ENCODE data around the gene KRTAP10-12. TPM values are rescaled to one million over a fixed set of nuclear protein-coding genes. Genes with fewer than 3 reads are reported as not detected.

Gene KRTAP10-12
- total and polyA plus RNA-seq, 2 of the 13 experiments (the other 11 are each of a cell fraction or from before 2014, with no cell fraction given): not detected

DNA sequence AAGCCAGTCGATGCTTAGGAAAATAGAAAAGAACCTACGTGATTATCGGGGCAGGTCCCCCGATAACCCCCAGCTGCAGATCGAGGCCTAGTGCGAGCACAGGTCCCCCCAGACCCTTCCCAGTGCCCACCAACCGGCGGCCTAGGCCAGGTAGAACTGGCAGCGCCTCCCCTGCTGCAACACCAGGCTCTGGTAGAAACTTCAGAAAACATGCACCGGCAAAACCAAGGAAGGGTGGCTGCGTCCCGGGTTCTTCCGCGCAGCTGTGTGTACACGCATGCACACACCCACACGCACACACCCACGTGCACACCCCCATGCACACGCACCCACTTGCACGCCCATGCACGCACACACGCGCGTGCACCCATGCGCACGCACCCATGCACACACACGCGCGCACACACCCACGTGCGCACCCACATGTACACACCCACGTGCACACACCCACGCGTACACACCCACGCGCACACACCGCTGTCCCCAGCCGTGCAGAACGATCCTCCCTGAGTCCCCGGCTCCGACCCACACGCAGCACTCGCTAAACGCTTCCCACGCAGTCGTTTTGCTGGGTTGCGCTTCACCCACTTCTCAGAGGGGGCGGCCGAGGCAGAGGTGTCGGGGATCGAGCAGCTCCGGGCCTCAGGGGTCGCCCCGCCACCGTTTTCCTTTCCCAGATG is 9.2 kb downstream of the KRTAP10-12 start:
- no peak for DNase-seq (ENCODE audit: low spot score)
- FAIRE-seq: no peak
- no peaks in the 10 kb centered on the region for H4K20me1 ChIP-seq (ENCODE audit: insufficient read depth, low read length)
- no TSS peak for BruUV-seq (replicated peaks)
- 75% methylated on average over 46 of the region's 54 CpGs for WGBS (ENCODE audit: low lambda C conversion rate)
- ChIA-PET POLR2A (no interaction called here), CTCF (ENCODE audit: low intra/inter-chr PET ratio, low total read pairs) (no interaction called here)
- TF ChIP-seq, protein P1, sequence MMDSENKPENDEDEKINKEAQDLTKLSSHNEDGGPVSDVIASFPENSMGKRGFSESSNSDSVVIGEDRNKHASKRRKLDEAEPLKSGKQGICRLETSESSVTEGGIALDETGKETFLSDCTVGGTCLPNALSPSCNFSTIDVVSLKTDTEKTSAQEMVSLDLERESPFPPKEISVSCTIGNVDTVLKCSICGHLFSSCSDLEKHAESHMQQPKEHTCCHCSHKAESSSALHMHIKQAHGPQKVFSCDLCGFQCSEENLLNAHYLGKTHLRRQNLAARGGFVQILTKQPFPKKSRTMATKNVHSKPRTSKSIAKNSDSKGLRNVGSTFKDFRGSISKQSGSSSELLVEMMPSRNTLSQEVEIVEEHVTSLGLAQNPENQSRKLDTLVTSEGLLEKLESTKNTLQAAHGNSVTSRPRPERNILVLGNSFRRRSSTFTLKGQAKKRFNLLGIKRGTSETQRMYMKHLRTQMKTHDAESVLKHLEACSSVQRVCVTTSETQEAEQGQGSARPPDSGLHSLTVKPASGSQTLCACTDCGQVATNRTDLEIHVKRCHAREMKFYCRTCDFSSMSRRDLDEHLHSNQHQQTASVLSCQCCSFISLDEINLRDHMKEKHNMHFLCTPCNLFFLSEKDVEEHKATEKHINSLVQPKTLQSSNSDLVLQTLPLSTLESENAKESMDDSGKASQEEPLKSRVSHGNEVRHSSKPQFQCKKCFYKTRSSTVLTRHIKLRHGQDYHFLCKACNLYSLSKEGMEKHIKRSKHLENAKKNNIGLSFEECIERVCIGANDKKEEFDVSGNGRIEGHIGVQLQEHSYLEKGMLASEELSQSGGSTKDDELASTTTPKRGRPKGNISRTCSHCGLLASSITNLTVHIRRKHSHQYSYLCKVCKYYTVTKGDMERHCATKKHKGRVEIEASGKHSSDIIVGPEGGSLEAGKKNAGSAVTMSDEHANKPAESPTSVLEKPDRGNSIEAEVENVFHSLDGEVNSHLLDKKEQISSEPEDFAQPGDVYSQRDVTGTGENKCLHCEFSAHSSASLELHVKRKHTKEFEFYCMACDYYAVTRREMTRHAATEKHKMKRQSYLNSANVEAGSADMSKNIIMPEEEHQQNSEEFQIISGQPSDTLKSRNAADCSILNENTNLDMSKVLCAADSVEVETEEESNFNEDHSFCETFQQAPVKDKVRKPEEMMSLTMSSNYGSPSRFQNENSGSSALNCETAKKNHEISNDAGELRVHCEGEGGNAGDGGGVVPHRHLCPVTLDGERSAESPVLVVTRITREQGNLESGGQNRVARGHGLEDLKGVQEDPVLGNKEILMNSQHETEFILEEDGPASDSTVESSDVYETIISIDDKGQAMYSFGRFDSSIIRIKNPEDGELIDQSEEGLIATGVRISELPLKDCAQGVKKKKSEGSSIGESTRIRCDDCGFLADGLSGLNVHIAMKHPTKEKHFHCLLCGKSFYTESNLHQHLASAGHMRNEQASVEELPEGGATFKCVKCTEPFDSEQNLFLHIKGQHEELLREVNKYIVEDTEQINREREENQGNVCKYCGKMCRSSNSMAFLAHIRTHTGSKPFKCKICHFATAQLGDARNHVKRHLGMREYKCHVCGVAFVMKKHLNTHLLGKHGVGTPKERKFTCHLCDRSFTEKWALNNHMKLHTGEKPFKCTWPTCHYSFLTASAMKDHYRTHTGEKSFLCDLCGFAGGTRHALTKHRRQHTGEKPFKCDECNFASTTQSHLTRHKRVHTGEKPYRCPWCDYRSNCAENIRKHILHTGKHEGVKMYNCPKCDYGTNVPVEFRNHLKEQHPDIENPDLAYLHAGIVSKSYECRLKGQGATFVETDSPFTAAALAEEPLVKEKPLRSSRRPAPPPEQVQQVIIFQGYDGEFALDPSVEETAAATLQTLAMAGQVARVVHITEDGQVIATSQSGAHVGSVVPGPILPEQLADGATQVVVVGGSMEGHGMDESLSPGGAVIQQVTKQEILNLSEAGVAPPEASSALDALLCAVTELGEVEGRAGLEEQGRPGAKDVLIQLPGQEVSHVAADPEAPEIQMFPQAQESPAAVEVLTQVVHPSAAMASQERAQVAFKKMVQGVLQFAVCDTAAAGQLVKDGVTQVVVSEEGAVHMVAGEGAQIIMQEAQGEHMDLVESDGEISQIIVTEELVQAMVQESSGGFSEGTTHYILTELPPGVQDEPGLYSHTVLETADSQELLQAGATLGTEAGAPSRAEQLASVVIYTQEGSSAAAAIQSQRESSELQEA (CRISPR knock-in tag; IDR thresholded peaks at IDR 0.05; ENCODE audit: not compliant biosample characterization): no peak
- TF ChIP-seq ZNF556 (CRISPR knock-in tag; IDR thresholded peaks at IDR 0.05; ENCODE audit: borderline replicate concordance) (no peak), ZZZ3 (CRISPR knock-in tag; IDR thresholded peaks at IDR 0.05; ENCODE audit: borderline replicate concordance) (no peak), ZNF383 (CRISPR knock-in tag; IDR thresholded peaks at IDR 0.05; ENCODE audit: borderline replicate concordance) (no peak), ZNF83 (CRISPR knock-in tag; IDR thresholded peaks at IDR 0.05; ENCODE audit: borderline replicate concordance) (no peak)
- TF ChIP-seq, protein P2, sequence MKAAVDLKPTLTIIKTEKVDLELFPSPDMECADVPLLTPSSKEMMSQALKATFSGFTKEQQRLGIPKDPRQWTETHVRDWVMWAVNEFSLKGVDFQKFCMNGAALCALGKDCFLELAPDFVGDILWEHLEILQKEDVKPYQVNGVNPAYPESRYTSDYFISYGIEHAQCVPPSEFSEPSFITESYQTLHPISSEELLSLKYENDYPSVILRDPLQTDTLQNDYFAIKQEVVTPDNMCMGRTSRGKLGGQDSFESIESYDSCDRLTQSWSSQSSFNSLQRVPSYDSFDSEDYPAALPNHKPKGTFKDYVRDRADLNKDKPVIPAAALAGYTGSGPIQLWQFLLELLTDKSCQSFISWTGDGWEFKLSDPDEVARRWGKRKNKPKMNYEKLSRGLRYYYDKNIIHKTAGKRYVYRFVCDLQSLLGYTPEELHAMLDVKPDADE (CRISPR knock-in tag; IDR thresholded peaks at IDR 0.05): no peak
- TF ChIP-seq, protein P3, sequence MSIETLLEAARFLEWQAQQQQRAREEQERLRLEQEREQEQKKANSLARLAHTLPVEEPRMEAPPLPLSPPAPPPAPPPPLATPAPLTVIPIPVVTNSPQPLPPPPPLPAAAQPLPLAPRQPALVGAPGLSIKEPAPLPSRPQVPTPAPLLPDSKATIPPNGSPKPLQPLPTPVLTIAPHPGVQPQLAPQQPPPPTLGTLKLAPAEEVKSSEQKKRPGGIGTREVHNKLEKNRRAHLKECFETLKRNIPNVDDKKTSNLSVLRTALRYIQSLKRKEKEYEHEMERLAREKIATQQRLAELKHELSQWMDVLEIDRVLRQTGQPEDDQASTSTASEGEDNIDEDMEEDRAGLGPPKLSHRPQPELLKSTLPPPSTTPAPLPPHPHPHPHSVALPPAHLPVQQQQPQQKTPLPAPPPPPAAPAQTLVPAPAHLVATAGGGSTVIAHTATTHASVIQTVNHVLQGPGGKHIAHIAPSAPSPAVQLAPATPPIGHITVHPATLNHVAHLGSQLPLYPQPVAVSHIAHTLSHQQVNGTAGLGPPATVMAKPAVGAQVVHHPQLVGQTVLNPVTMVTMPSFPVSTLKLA (IDR thresholded peaks at IDR 0.05): peak; percentile 50
- no peak overlapping the region for H3K4me2 ChIP-seq (ENCODE audit: low read depth, low read length)
- intact Hi-C loops (cut with micrococcal nuclease; ENCODE audit: unreplicated experiment) (no loop called here), in situ Hi-C loops (cut with HindIII; ENCODE audit: extremely low pct_ligation_motif_present, low pct_unique_long_range_greater_than_20kb) (no loop called here)
- H3K4me3 ChIP-seq (replicated peaks in 1 of 3; ENCODE audit: insufficient read depth in 1 of 3, low read depth in 2 of 3, low read length in 3 of 3): no peak overlapping the region
- H3K27me3 ChIP-seq (ENCODE audit: control insufficient read depth in 1 of 2, insufficient read depth in 2 of 2, low read length in 2 of 2): peaks cover 8 to 51% of the 10 kb centered on the region in 2 experiments
- no peaks in the 10 kb centered on the region for H3K36me3 ChIP-seq (replicated peaks in 1 of 2; ENCODE audit: control insufficient read depth in 1 of 2, insufficient read depth in 2 of 2, low read length in 2 of 2)
- H3K27ac ChIP-seq (ENCODE audit: extremely low read length, insufficient read depth, low read length): no peak overlapping the region
- ATAC-seq: no peak
- H3K9ac ChIP-seq (ENCODE audit: insufficient read depth, low read depth, low read length): no peak overlapping the region
- no peak overlapping the region for H2AFZ ChIP-seq (ENCODE audit: low read length)
- H3K79me2 ChIP-seq (ENCODE audit: insufficient read depth, low read length): no peaks in the 10 kb centered on the region
- H3K4me1 ChIP-seq (ENCODE audit: insufficient read depth, low read length): peaks cover 36% of the 10 kb centered on the region
- no peaks in the 10 kb centered on the region for H3K9me3 ChIP-seq (ENCODE audit: low read length)
